HL-60 (cell line): ENCODE measurements around the gene NINJ2.

Experiments used
- DNase-seq, 2 experiments: peaks; one replicate each; pipeline ENCODE4 v3.0.0-alpha.2; 2010 to 2020; ENCODE audit warnings: low read depth in 1 of 2, low spot score in 1 of 2
- H3K27ac ChIP-seq: fragments of 250-450 bp; sonication (Bioruptor Pico); replicated peaks from 2 replicates; pipeline ENCODE4 v1.5.1; 2020; ENCODE audit warnings: mild to moderate bottlenecking, moderate library complexity
- H3K27me3 ChIP-seq: fragments of 250-450 bp; sonication (Bioruptor Pico); 2 replicates; pipeline ENCODE4 v1.5.1; 2021; ENCODE audit warnings: mild to moderate bottlenecking, moderate library complexity; ENCODE audit not compliant: insufficient read depth, poor library complexity, severe bottlenecking
- H3K4me3 ChIP-seq: replicated peaks from 2 replicates; pipeline ENCODE4 v1.5.1; 2011; ENCODE audit warnings: mild to moderate bottlenecking, control low read depth, low read length; ENCODE audit not compliant: insufficient read depth
- CTCF ChIP-seq: IDR thresholded peaks from one replicate; pipeline ENCODE4 v1.5.1; 2011; ENCODE audit warnings: low read length, control low read depth, inconsistent platforms; ENCODE audit not compliant: insufficient read depth
- GABPA ChIP-seq: IDR thresholded peaks from 2 replicates; pipeline ENCODE4 v1.6.1; 2012; ENCODE audit warnings: low read depth
- POLR2AphosphoS5 ChIP-seq: IDR thresholded peaks from 2 replicates; pipeline ENCODE4 v1.6.1; 2012; ENCODE audit warnings: low read depth
- REST ChIP-seq: IDR thresholded peaks from 2 replicates; pipeline ENCODE4 v1.6.1; 2012; ENCODE audit warnings: low read depth; ENCODE audit not compliant: insufficient replicate concordance
- SPI1 ChIP-seq: IDR thresholded peaks from 2 replicates; pipeline ENCODE4 v1.6.1; 2012; ENCODE audit warnings: low read depth, mild to moderate bottlenecking, borderline replicate concordance

The NINJ2 gene

DNA sequence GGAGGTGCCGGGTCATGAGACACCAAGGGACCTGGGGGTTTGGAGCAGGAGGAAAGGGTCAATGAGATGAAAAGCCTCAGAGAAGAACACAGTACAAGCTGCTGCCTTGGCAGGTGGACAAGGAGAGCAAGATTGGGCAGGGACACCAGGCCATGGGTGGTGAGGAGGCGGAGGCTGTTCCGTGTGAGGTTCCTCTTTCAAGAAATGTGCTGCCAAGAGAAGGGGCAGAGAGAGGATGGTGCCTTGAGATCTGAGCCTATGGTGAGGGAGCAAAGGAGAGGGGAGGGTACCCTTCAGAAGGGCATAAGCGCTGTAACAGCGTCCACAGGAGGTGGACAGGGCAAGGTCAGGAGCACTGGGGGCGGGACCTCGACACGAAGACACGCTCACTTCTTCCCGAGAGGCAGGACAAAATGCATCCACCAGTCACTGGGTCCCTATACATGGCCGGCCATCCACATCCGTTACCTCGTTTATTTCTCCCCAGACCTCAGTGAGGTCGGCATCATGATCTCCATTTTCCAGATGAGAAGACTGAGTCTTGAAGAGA lies 103.3 kb downstream of the NINJ2 start:
- TF ChIP-seq REST = no peak
- peak; percentile 28; the same call in 1 of the 2 replicates for TF ChIP-seq SPI1
- TF ChIP-seq POLR2AphosphoS5 = no peak
- 0 out of 2 replicates have a peak overlapping the region, but pooled peaks have one; percentile 20 for H3K27ac ChIP-seq
- H3K27me3 ChIP-seq = no peaks in the 10 kb centered on the region
- peak in 1 of 2 experiments; percentile 66 for DNase-seq
- H3K4me3 ChIP-seq = no peak overlapping the region

GRCh38 chr12:559208-559905 lies 103.9 kb downstream of the NINJ2 start:
- Histone ChIP-seq H3K27ac (0 out of 2 replicates have a peak overlapping the region, but pooled peaks have one; percentile 20), H3K27me3 (no peaks in the 10 kb centered on the region), H3K4me3 (no peak overlapping the region)
- no peak for DNase-seq
- TF ChIP-seq SPI1 = no peak
- TF ChIP-seq CTCF = no peak
- TF ChIP-seq POLR2AphosphoS5 = no peak
- no peak for TF ChIP-seq GABPA
- TF ChIP-seq REST = no peak

GRCh38 chr12:558580-558979 lies 104.7 kb downstream of the NINJ2 start:
- Histone ChIP-seq H3K4me3 (no peak overlapping the region), H3K27ac (no peak overlapping the region), H3K27me3 (no peaks in the 10 kb centered on the region)
- DNase-seq = no peak
- TF ChIP-seq SPI1 = no peak
- no peak for TF ChIP-seq REST
- no peak for TF ChIP-seq CTCF
- TF ChIP-seq POLR2AphosphoS5 = no peak
- no peak for TF ChIP-seq GABPA
